BLaER1 treated with 17β-estradiol and CSF1 and Interleukin-3, amounts not matched to agents 10 nM and 100 nM (cell line): ENCODE results near the gene ZNF148.
"Not testable (repeated sequence)": the region's sequence is repeated elsewhere in the genome, so short reads cannot be mapped to it uniquely, and the experiment has no call there.

Experiments
- H3K27ac ChIP-seq, 11 experiments: shearing (Covaris generic); formaldehyde crosslinking; 2 replicates each; pipeline ENCODE4 v1.8.1; 2022
- H3K27me3 ChIP-seq, 11 experiments: shearing (Covaris generic); formaldehyde crosslinking; 2 replicates each; pipeline ENCODE4 v1.8.1; 2022
- H3K36me3 ChIP-seq, 11 experiments: shearing (Covaris generic); formaldehyde crosslinking; 2 replicates each; pipeline ENCODE4 v1.8.1; 2022
- H3K4me1 ChIP-seq, 10 experiments: shearing (Covaris generic); formaldehyde crosslinking; 2 replicates each; pipeline ENCODE4 v1.8.1; 2022
- H3K4me2 ChIP-seq, 11 experiments: shearing (Covaris generic); formaldehyde crosslinking; 2 replicates each; pipeline ENCODE4 v1.8.1; 2022
- H3K4me3 ChIP-seq, 10 experiments: shearing (Covaris generic); formaldehyde crosslinking; 2 replicates each; pipeline ENCODE4 v1.8.1; 2022
- H3K9ac ChIP-seq, 11 experiments: shearing (Covaris generic); formaldehyde crosslinking; 2 replicates each; pipeline ENCODE4 v1.8.1; 2022
- H3K9me3 ChIP-seq, 11 experiments: shearing (Covaris generic); formaldehyde crosslinking; replicated peaks in 1 of 11; 2 replicates each; pipeline ENCODE4 v1.8.1; 2022
- H4K20me1 ChIP-seq, 11 experiments: shearing (Covaris generic); formaldehyde crosslinking; 2 replicates each; pipeline ENCODE4 v1.8.1; 2022
- Cebpa-rat ChIP-seq, 11 experiments: shearing (Covaris generic); IDR thresholded peaks; 2 replicates each; pipeline ENCODE4 v1.8.1; 2022

ZNF148 gene

DNA sequence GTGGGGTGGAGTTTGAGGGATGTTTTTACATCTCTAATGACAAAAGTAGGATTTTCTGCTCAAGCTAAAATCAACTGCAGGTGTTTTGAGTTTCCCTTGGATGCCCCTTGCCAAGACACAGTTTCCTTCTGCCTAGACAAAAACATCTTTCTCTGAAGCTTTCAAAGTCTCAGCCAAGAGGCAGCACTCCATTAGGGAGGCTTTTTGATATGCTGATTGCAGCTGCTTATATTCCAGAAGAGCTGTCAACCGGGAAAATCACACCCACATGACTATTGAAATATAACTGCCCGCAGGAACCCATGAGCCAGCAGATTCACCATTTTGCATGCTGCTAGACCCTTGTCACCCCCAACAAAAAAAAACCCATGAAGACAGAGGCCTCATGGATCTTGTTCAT is 27.5 kb upstream of the ZNF148 start:
- H3K27me3 ChIP-seq = no peaks in the 10 kb centered on the region
- H3K9ac ChIP-seq = no peak overlapping the region
- peaks cover 0 to 24% (median 5%) of the 10 kb centered on the region in 10 experiments; a peak in 7 of 20 replicates for H3K4me1 ChIP-seq
- H3K4me3 ChIP-seq = no peak overlapping the region
- H3K36me3 ChIP-seq = no peaks in the 10 kb centered on the region
- H3K9me3 ChIP-seq = peaks cover 7 to 17% (median 14%) of the 10 kb centered on the region in 11 experiments; a peak in 21 of 22 replicates
- TF ChIP-seq Cebpa-rat (IDR thresholded peaks at IDR 0.05) = no peak
- H3K27ac ChIP-seq = no peak overlapping the region
- no peak overlapping the region for H3K4me2 ChIP-seq
- no peaks in the 10 kb centered on the region for H4K20me1 ChIP-seq

DNA sequence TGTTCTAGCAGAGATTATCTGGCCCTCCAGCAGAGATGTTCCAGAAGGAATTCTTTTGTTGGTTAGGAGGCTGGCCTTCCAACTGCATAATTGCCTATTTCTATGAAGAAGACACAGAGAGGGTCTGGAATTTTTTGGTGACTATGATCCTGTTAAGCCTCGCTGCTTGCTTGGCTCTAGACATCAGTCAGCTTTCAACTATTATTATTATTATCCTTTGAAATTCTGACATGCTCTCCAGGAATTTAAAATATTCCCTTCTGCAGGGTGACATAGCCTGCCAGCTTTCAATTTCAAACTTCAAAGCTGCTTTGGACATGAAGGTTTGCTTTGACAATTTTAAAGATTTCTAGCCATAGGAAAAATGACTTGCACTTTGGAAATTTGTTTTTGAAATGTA is 26.3 kb upstream of the ZNF148 start:
- H3K27ac ChIP-seq = no peak overlapping the region
- H3K27me3 ChIP-seq = no peaks in the 10 kb centered on the region
- peaks cover 7 to 16% (median 14%) of the 10 kb centered on the region in 11 experiments; a peak in 21 of 22 replicates for H3K9me3 ChIP-seq
- H3K9ac ChIP-seq = no peak overlapping the region
- no peaks in the 10 kb centered on the region for H4K20me1 ChIP-seq
- TF ChIP-seq Cebpa-rat (IDR thresholded peaks at IDR 0.05) = no peak
- H3K4me3 ChIP-seq = no peak overlapping the region
- H3K36me3 ChIP-seq = no peaks in the 10 kb centered on the region
- H3K4me1 ChIP-seq = peaks cover 0 to 21% (median 5%) of the 10 kb centered on the region in 10 experiments; a peak in 7 of 20 replicates
- no peak overlapping the region for H3K4me2 ChIP-seq

DNA sequence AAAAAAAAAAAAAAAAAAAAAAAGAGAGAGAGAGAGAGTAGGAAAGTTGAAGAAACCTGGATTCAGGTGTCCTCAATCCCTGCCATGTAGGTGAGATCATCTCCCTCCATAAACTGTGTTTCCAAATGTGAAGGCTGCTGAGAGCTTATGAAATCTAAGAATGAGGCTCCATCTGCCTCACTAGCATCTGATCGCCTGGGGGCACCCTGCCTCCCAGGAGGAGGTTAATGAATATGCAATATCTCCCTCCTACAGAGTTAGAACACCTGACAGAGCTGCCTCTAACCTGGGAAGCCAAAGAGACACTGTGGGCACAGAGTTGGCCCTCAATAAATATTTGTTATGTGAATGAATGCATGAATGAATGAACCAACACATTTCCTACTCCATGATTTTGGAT is 23.8 kb upstream of the ZNF148 start:
- no peaks in the 10 kb centered on the region for H3K9me3 ChIP-seq
- H3K9ac ChIP-seq = no peak overlapping the region
- TF ChIP-seq Cebpa-rat (IDR thresholded peaks at IDR 0.05) = no peak
- no peak overlapping the region for H3K4me3 ChIP-seq
- H3K27ac ChIP-seq = no peak overlapping the region
- H3K4me2 ChIP-seq = no peak overlapping the region
- H3K27me3 ChIP-seq = no peaks in the 10 kb centered on the region
- no peaks in the 10 kb centered on the region for H4K20me1 ChIP-seq
- H3K36me3 ChIP-seq = no peaks in the 10 kb centered on the region
- peaks cover 0 to 9% (median 2%) of the 10 kb centered on the region in 10 experiments; a peak in 7 of 20 replicates for H3K4me1 ChIP-seq

DNA sequence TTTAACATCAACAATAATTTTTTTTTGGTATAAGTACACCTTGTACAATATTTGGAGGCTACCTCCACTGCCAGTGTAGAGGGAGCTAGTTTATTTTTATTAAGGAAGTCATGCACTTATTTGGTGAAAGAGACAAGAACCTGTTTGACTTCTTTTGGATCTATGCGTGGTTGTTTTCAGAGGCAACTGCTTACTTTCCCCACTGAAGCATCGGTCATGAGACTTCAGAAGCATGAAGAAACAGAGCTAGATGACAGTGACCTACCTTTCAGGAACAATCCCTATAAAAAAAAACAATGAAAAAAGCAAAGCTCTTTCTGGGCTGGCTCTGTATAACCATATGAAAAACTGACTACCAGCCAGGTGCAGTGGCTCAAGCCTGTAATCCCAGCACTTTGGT is 20.0 kb upstream of the ZNF148 start:
- Histone ChIP-seq H4K20me1 (no peaks in the 10 kb centered on the region), H3K9ac (no peak overlapping the region), H3K4me3 (no peak overlapping the region), H3K27ac (no peak overlapping the region), H3K27me3 (no peaks in the 10 kb centered on the region), H3K4me1 (no peaks in the 10 kb centered on the region), H3K36me3 (no peaks in the 10 kb centered on the region), H3K4me2 (no peak overlapping the region), H3K9me3 (no peaks in the 10 kb centered on the region)
- TF ChIP-seq Cebpa-rat (IDR thresholded peaks at IDR 0.05) = no peak

DNA sequence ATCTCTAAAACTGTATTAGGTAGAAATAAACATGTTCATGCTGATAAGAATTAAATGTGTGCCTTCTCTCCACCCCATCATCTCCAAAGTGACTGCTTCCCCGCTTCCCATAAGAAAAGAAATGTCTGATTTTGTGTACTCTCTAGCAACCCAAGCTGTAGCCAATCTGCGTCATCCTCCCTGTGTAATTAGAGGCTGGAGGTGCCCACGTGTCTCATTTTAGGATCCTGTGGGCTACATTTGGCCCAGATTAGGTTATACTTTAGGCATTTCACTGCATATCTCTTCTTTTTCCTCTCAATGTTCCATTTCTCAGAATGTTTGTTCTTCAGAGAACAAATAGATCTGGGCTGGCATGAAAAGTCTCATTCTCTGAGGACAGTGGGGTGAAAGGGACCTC is 19.3 kb upstream of the ZNF148 start:
- H3K36me3 ChIP-seq = no peaks in the 10 kb centered on the region
- no peak overlapping the region for H3K4me3 ChIP-seq
- peaks cover 0 to 2% (median under 1%) of the 10 kb centered on the region in 10 experiments; a peak in 6 of 20 replicates for H3K4me1 ChIP-seq
- no peak overlapping the region for H3K9ac ChIP-seq
- no peak for TF ChIP-seq Cebpa-rat (IDR thresholded peaks at IDR 0.05)
- no peaks in the 10 kb centered on the region for H3K9me3 ChIP-seq
- H3K27me3 ChIP-seq = no peaks in the 10 kb centered on the region
- H4K20me1 ChIP-seq = no peaks in the 10 kb centered on the region
- no peak overlapping the region for H3K4me2 ChIP-seq
- no peak overlapping the region for H3K27ac ChIP-seq

DNA sequence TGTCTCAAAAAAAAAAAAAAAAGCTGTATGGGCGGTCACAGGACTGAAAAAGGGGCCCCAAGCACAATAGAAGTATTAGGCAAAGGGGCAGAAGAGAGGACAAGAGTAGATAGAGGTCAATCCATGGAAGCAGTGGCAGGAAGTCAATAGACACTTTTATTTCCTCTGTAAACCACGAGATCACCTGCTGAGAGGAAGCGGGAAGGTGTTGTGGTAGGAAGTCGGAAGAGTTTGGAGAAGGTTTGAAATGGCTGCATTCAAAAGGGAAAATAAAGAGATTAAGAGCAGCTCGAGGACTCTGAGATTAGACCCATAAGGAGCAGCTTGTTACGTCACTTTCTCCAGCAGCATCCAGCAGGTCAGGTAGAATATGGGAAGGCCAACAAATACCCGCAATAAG is 14.2 kb upstream of the ZNF148 start:
- H3K4me1 ChIP-seq = peaks cover 0 to 8% (median 6%) of the 10 kb centered on the region in 10 experiments; a peak in 8 of 20 replicates
- no peaks in the 10 kb centered on the region for H4K20me1 ChIP-seq
- peaks cover 0 to 3% (median 0%) of the 10 kb centered on the region in 11 experiments; a peak in 1 of 22 replicates for H3K9me3 ChIP-seq
- H3K9ac ChIP-seq = no peak overlapping the region
- no peaks in the 10 kb centered on the region for H3K27me3 ChIP-seq
- peak in 1 of 11 experiments; percentile 29; a peak in 1 of 22 replicates for TF ChIP-seq Cebpa-rat (IDR thresholded peaks at IDR 0.05)
- H3K4me2 ChIP-seq = peak overlapping the region in 6 of 11 experiments; percentile 6 to 38 (median 21); a peak in 8 of 22 replicates
- H3K36me3 ChIP-seq = no peaks in the 10 kb centered on the region
- no peak overlapping the region for H3K4me3 ChIP-seq
- no peak overlapping the region for H3K27ac ChIP-seq

DNA sequence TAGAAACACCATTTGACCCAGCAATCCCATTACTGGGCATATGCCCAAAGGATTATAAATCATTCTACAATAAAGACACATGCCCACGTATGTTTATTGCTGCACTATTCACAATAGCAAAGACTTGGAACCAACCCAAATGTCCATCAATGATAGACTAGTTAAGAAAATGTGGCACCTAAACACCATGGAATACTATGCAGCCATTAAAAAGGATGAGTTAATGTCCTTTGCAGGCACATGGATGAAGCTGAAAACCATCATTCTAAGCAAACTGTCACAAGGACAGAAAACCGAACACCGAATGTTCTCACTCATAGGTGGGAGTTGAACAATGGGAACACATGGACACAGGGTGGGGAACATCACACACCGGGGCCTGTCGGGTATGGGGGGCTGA is 13.2 kb upstream of the ZNF148 start:
- H3K27ac ChIP-seq, H3K9me3 ChIP-seq, H3K36me3 ChIP-seq, H3K4me3 ChIP-seq, H4K20me1 ChIP-seq, H3K27me3 ChIP-seq, H3K9ac ChIP-seq, H3K4me2 ChIP-seq, H3K4me1 ChIP-seq: not testable (repeated sequence)

DNA sequence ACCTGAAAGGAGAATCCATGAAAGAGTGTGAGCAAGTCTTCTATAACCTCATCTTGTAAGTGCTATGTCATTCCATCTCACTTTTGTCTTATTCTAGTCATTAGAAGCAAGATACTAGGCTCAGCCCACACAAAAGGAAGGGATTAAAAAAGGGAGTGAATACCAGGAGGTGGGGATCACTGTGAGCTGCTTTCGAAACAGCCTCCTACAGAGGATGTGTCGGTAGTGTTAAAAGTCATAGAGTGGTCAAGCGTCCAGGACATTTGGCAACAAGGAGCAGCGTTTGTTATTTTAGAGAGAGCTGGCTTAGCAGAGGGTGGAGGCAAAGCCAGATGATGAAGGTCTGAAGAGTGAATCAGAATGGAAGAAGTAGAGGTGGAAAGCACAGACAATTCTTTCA is 11.7 kb upstream of the ZNF148 start:
- no peak overlapping the region for H3K27ac ChIP-seq
- H3K4me3 ChIP-seq = no peak overlapping the region
- no peak overlapping the region for H3K4me2 ChIP-seq
- peaks cover 0 to 3% (median 0%) of the 10 kb centered on the region in 11 experiments; a peak in 1 of 22 replicates for H3K9me3 ChIP-seq
- H3K9ac ChIP-seq = no peak overlapping the region
- no peaks in the 10 kb centered on the region for H3K36me3 ChIP-seq
- H4K20me1 ChIP-seq = no peaks in the 10 kb centered on the region
- no peaks in the 10 kb centered on the region for H3K27me3 ChIP-seq
- H3K4me1 ChIP-seq = peaks cover 0 to 8% (median 6%) of the 10 kb centered on the region in 10 experiments; a peak in 8 of 20 replicates
- TF ChIP-seq Cebpa-rat (IDR thresholded peaks at IDR 0.05) = no peak

DNA sequence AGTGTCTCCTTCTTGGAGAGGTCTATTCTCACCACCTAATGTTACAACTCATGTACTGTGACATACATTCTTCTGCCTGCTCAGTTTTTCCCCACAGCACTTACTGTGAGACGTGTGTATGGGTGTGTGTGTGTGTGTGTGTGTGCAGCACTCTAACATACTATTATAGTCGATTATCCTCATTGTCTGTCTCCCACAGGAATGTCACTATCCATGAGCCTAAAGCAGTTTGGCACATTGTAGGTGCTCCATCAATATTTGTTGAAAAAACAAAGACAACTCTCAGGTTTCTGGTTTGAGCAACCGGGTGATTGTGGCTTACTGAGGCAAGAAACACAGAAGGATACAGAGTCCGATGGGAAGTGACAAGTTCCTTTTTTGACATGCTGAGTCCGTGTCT is 8.6 kb upstream of the ZNF148 start:
- H3K27me3 ChIP-seq = no peaks in the 10 kb centered on the region
- no peak overlapping the region for H3K27ac ChIP-seq
- no peaks in the 10 kb centered on the region for H4K20me1 ChIP-seq
- no peak for TF ChIP-seq Cebpa-rat (IDR thresholded peaks at IDR 0.05)
- H3K36me3 ChIP-seq = no peaks in the 10 kb centered on the region
- H3K4me1 ChIP-seq = peaks cover 0 to 4% (median 0%) of the 10 kb centered on the region in 10 experiments; a peak in 1 of 20 replicates
- no peak overlapping the region for H3K9ac ChIP-seq
- no peak overlapping the region for H3K4me2 ChIP-seq
- peaks cover 0 to 3% (median 0%) of the 10 kb centered on the region in 11 experiments; a peak in 1 of 22 replicates for H3K9me3 ChIP-seq
- H3K4me3 ChIP-seq = no peak overlapping the region

DNA sequence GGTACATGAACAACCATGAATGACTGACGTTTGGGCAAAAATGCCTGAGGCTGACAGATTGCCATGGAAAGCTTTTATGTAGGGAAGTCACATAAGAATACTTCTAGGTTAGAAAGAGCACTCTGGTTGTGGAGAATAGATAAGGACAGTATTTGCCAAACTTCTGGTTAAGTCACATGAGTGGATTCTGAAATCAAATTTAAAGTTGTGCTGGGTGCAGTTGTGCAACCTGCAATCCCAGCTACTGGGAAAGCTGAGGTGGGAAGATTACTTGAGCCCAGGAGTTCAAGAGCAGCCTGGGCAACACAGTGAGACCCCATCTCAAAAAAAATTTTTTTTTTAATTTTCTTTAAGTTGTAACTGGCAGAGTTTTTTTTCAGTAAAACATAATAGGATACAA is 7.2 kb upstream of the ZNF148 start:
- 0 out of 20 replicates have a peak, but pooled peaks cover 0 to 4% (median 0%) of the 10 kb centered on the region in 10 experiments for H3K4me1 ChIP-seq
- H3K9ac ChIP-seq = no peak overlapping the region
- H3K4me2 ChIP-seq = no peak overlapping the region
- no peaks in the 10 kb centered on the region for H3K9me3 ChIP-seq
- no peaks in the 10 kb centered on the region for H4K20me1 ChIP-seq
- no peak for TF ChIP-seq Cebpa-rat (IDR thresholded peaks at IDR 0.05)
- no peak overlapping the region for H3K4me3 ChIP-seq
- H3K27me3 ChIP-seq = no peaks in the 10 kb centered on the region
- H3K27ac ChIP-seq = no peak overlapping the region
- no peaks in the 10 kb centered on the region for H3K36me3 ChIP-seq
